Transverse colon (tissue), 4 donors: ENCODE measurements around the gene TCHP. TPM values are rescaled to one million over a fixed set of nuclear protein-coding genes. Genes with fewer than 3 reads are reported as not detected.
"Not testable (repeated sequence)": the region's sequence is repeated elsewhere in the genome, so short reads cannot be mapped to it uniquely, and the experiment has no call there.

Experiments
- DNase-seq: peaks from one replicate; pipeline ENCODE4 v3.0.0-alpha.2; 2019
- H3K27ac ChIP-seq, 4 donors: fragments of 200-600 bp; sonication (generic); 2 replicates each; pipeline ENCODE4 v1.5.1; 2016 to 2018; ENCODE audit warnings: inconsistent platforms in 4 of 4
- H3K27me3 ChIP-seq: fragments of 200-600 bp; sonication (generic); 2 replicates; pipeline ENCODE4 v1.5.1; 2017; ENCODE audit warnings: inconsistent platforms
- H3K36me3 ChIP-seq, 4 donors: fragments of 200-600 bp; sonication (generic); 2 replicates each; pipeline ENCODE4 v1.5.1; 2017 to 2019; ENCODE audit warnings: inconsistent platforms in 4 of 4
- H3K4me1 ChIP-seq, 4 donors: fragments of 200-600 bp; sonication (generic); 2 replicates each; pipeline ENCODE4 v1.5.1; 2017 to 2020; ENCODE audit warnings: inconsistent platforms in 4 of 4
- H3K4me3 ChIP-seq, 4 donors: fragments of 200-600 bp; sonication (generic); 1 replicate in 1 of 4; 2 replicates in 3 of 4; pipeline versions ENCODE4 v1.5.1 to v1.6.1; 2017 to 2019; ENCODE audit warnings: inconsistent platforms in 4 of 4
- H3K9me3 ChIP-seq, 2 donors: fragments of 200-600 bp; sonication (generic); 2 replicates each; pipeline ENCODE4 v1.5.1; 2017 to 2019; ENCODE audit warnings: inconsistent platforms in 2 of 2
- CTCF ChIP-seq, 5 experiments: fragments of 200-600 bp in 3 of 5; fragments of 450-650 bp in 2 of 5; sonication (generic) in 3 of 5; IDR thresholded peaks; 1 replicate in 2 of 5; 2 replicates in 3 of 5; pipeline ENCODE4 v1.5.1; 2016 to 2017; ENCODE audit warnings: antibody characterized with exemption in 5 of 5, inconsistent platforms in 3 of 5, mild to moderate bottlenecking in 2 of 5, moderate library complexity in 1 of 5
- EP300 ChIP-seq: sonication (generic); formaldehyde crosslinking; IDR thresholded peaks from one replicate; pipeline ENCODE4 v1.6.1; 2017; ENCODE audit warnings: antibody characterized with exemption, low read depth
- POLR2A ChIP-seq: fragments of 450-650 bp; IDR thresholded peaks from one replicate; pipeline ENCODE4 v1.6.1; 2016; ENCODE audit warnings: antibody characterized with exemption, mild to moderate bottlenecking, moderate library complexity
- POLR2AphosphoS5 ChIP-seq, 3 donors: sonication (generic); formaldehyde crosslinking; IDR thresholded peaks; one replicate each; pipeline ENCODE4 v1.6.1; 2016; ENCODE audit warnings: antibody characterized with exemption in 3 of 3
- WGBS, 2 donors: methylation state at CpG; one replicate each; pipeline ENCODE4 v1.1.5; 2018; ENCODE audit warnings: low coverage in 1 of 2; 5-methylcytosine and 5-hydroxymethylcytosine counted together
- in situ Hi-C, 4 donors: fragments of 200-750 bp; cut with MboI; loops; one replicate each; pipeline versions ENCODE4 v1.15.0 to v1.15.1; 2017; ENCODE audit warnings: low sequenced_read_pairs in 3 of 4, low pct_ligation_motif_present in 1 of 4, low pct_unique_long_range_greater_than_20kb in 1 of 4
- intact Hi-C: fragments of 100-400 bp; cut with DNase I; formaldehyde crosslinking; loops from one replicate; pipeline ENCODE4 v1.15.1; 2023; ENCODE audit warnings: low total_unique reads
- total RNA-seq, 4 donors: library from RNA; depleted of rRNA; stranded (reverse); fragments of >200 nt; gene quantifications; one replicate each; pipeline ENCODE4 v1.1.0, GENCODE V29; 2016

The TCHP gene
- total RNA-seq, 4 donors from 2014 or later: 27.5 to 54.7 (median 30.7) TPM

GRCh38 chr12:109883461-109883860 lies 16.6 kb upstream of the TCHP start:
- no peak overlapping the region for H3K27ac ChIP-seq
- TF ChIP-seq POLR2A: no peak
- TF ChIP-seq POLR2AphosphoS5 (IDR thresholded peaks at IDR 0.05): no peak
- TF ChIP-seq EP300: no peak
- no peak for TF ChIP-seq CTCF (IDR thresholded peaks at IDR 0.05)
- H3K27me3 ChIP-seq: no peaks in the 10 kb centered on the region
- H3K4me3 ChIP-seq: no peak overlapping the region
- no peak for DNase-seq
- H3K4me1 ChIP-seq: peaks cover 7 to 28% (median 22%) of the 10 kb centered on the region in 4 donors
- intact Hi-C loops (no loop called here), in situ Hi-C loops (loop anchor here in 1 of 4 donors (10.0 kb wide), 1 partner anchor 79 kb away; no protein-coding TSS in a partner anchor)
- WGBS, 2 donors: 49 to 52% methylated on average over 4 of the region's 4 CpGs
- no peaks in the 10 kb centered on the region for H3K9me3 ChIP-seq
- H3K36me3 ChIP-seq: no peaks in the 10 kb centered on the region

- H3K27ac ChIP-seq: no peak overlapping the region
- DNase-seq: no peak
- WGBS, 2 donors: 54% methylated on average over 10 of the region's 10 CpGs; no CpG with 5 or more reads in 1 of the 2 donors
- H3K36me3 ChIP-seq: no peaks in the 10 kb centered on the region
- in situ Hi-C loops: loop anchor here in 1 of 4 donors (10.0 kb wide), 1 partner anchor 81 kb away; no protein-coding TSS in a partner anchor
- no peak overlapping the region for H3K4me3 ChIP-seq
- H3K27me3 ChIP-seq: no peaks in the 10 kb centered on the region
- intact Hi-C loops: no loop called here
- no peak for TF ChIP-seq POLR2AphosphoS5 (IDR thresholded peaks at IDR 0.05)
- no peak for TF ChIP-seq EP300
- TF ChIP-seq CTCF (IDR thresholded peaks at IDR 0.05): no peak
- no peak for TF ChIP-seq POLR2A
- H3K9me3 ChIP-seq: no peaks in the 10 kb centered on the region
- H3K4me1 ChIP-seq: peaks cover 0 to 14% (median 10%) of the 10 kb centered on the region in 4 donors
Measured at GRCh38 chr12:109885616-109886015, 14.5 kb upstream of the TCHP start.

GRCh38 chr12:109888179-109889020 lies 11.7 kb upstream of the TCHP start:
- Histone ChIP-seq H3K27me3 (no peaks in the 10 kb centered on the region), H3K36me3 (no peaks in the 10 kb centered on the region), H3K4me1 (peaks cover 0 to 9% (median 4%) of the 10 kb centered on the region in 4 donors), H3K9me3 (no peaks in the 10 kb centered on the region), H3K27ac (peak overlapping the region; percentile 29 to 57 (median 41)), H3K4me3 (no peak overlapping the region)
- WGBS, 2 donors: 31 to 51% methylated on average over 4 to 12 of the region's 12 CpGs
- in situ Hi-C loops (loop anchor here in 1 of 4 donors (10.0 kb wide), 1 partner anchor 84 kb away; no protein-coding TSS in a partner anchor), intact Hi-C loops (no loop called here)
- DNase-seq: no peak
- TF ChIP-seq EP300 (no peak), POLR2AphosphoS5 (IDR thresholded peaks at IDR 0.05) (no peak), POLR2A (no peak), CTCF (IDR thresholded peaks at IDR 0.05) (no peak)

GRCh38 chr12:109890620-109891170 lies 9.4 kb upstream of the TCHP start:
- no peak for TF ChIP-seq POLR2AphosphoS5 (IDR thresholded peaks at IDR 0.05)
- no peak for TF ChIP-seq CTCF (IDR thresholded peaks at IDR 0.05)
- no peak for TF ChIP-seq EP300
- no peak for TF ChIP-seq POLR2A
- WGBS, 2 donors: 88 to 91% methylated on average over 3 to 13 of the region's 13 CpGs
- in situ Hi-C loops: no loop called here

GRCh38 chr12:109891731-109892130 lies 8.3 kb upstream of the TCHP start:
- H3K27ac ChIP-seq, H3K27me3 ChIP-seq, in situ Hi-C loops, H3K36me3 ChIP-seq, intact Hi-C loops, H3K4me3 ChIP-seq, H3K9me3 ChIP-seq, DNase-seq, H3K4me1 ChIP-seq: not testable (repeated sequence)
- WGBS, 2 donors: 85% methylated on average over 7 of the region's 7 CpGs; no CpG with 5 or more reads in 1 of the 2 donors

More at GRCh38 chr12:109890620-109891170, 9.4 kb upstream of the TCHP start:
- H3K27ac ChIP-seq: no peak overlapping the region
- DNase-seq: no peak
- H3K4me3 ChIP-seq: no peak overlapping the region
- no peaks in the 10 kb centered on the region for H3K36me3 ChIP-seq
- H3K4me1 ChIP-seq: peaks cover 0 to 9% (median 4%) of the 10 kb centered on the region in 4 donors
- no peaks in the 10 kb centered on the region for H3K9me3 ChIP-seq
- intact Hi-C loops: no loop called here
- H3K27me3 ChIP-seq: no peaks in the 10 kb centered on the region
